Measurements from ENCODE around the gene METTL25.
"Not testable (repeated sequence)": the region's sequence is repeated elsewhere in the genome, so short reads cannot be mapped to it uniquely, and the experiment has no call there.

The METTL25 gene, protein sequence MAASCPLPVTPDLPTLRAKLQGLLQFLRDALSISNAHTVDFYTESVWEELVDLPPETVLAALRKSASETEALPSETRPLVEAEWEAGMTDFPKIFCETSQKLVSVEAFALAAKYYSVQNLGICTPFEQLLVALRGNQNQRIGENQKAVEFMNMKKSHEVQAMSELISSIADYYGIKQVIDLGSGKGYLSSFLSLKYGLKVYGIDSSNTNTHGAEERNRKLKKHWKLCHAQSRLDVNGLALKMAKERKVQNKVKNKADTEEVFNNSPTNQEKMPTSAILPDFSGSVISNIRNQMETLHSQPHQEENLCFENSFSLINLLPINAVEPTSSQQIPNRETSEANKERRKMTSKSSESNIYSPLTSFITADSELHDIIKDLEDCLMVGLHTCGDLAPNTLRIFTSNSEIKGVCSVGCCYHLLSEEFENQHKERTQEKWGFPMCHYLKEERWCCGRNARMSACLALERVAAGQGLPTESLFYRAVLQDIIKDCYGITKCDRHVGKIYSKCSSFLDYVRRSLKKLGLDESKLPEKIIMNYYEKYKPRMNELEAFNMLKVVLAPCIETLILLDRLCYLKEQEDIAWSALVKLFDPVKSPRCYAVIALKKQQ

DNA sequence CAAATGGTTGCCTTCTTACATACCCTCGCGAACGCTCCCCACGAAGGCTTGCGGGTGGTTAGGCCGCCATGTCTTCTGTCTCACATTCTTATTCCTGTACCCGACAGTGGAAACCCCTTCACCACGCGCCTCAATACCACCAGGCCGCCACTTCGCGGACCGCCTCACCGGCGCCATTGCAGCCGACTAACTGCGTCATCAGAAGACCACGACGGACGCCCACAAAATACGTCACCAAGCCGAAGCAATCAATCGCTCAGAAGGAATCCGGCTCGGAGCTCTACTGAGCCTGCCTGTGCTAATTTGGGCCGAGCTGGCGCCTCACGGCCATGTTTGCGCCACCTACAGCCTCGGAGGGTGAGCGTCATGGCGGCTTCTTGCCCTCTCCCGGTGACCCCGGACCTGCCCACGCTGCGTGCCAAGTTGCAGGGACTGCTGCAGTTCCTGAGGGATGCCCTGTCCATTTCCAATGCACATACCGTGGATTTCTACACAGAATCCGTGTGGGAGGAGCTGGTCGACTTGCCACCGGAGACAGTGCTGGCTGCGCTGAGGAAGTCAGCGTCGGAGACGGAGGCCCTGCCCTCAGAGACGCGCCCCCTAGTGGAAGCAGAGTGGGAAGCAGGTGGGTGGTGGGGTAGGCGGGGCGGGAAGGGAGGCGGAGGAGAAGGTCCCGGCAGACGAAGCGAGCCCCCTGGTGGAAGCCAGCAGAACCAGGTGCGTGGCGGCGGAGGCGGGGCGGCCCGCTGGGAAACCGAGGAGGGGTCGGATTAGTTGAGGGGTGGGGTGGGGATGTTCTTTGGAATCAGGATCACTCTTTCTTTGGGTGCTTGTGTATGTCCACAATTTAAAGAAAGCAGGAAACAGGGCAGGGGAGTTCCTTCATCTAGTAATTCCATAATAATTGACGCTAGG, at the start of gene METTL25, which contains the start of gene CCDC59:
METTL25 (plus strand) TSS at position 330 of the 915 bp plus-strand sequence; CDS start at position 367, 37 bp downstream.
CCDC59 (minus strand) TSS at position 188 of the 915 bp plus-strand sequence; CDS start at position 177, 11 bp downstream.
- DNase-seq, result peak; percentile 94 to 98

DNA sequence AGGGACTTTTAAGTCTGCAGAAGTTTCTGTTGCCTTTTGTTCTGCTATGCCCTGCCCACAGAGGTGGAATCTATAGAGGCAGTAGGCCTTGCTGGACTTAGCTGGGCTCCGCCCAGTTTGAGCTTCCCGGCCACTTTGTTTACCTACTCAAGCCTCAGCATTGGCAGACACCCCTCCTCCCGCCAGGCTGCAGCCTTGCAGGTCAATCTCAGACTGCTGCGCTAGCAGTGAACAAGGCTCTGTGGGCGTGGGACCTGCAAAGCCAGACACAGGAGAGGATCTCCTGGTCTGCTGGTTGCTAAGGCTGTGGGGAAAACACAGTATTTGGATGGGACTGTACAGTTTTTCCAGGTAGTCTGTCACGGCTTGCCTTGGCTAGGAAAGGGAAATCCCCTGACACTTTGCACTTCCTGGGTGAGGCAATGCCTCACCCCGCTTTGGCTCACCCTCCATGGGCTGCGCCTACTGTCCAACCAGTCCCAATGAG, 43.9 kb upstream of the METTL25 start:
- no peak for DNase-seq

DNA sequence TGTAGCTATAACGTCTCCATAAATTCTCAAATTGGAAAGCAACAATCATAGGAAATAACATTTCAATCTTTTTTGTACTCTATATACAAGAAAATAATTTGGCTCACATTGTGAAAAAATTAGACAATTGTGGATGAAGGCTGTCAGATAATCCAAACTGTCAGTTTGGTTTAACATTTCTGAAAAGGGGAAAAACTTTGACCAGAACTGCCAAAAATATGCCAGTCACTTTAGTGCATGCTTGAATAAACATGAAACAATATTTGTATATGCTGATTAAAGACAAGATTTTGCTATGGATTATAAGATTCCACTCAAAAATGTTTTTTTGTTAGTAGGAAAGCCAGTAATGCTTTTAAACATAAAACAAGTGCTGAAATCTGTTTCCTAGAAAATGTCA, 39.1 kb upstream of the METTL25 start:
- no peak for DNase-seq

DNA sequence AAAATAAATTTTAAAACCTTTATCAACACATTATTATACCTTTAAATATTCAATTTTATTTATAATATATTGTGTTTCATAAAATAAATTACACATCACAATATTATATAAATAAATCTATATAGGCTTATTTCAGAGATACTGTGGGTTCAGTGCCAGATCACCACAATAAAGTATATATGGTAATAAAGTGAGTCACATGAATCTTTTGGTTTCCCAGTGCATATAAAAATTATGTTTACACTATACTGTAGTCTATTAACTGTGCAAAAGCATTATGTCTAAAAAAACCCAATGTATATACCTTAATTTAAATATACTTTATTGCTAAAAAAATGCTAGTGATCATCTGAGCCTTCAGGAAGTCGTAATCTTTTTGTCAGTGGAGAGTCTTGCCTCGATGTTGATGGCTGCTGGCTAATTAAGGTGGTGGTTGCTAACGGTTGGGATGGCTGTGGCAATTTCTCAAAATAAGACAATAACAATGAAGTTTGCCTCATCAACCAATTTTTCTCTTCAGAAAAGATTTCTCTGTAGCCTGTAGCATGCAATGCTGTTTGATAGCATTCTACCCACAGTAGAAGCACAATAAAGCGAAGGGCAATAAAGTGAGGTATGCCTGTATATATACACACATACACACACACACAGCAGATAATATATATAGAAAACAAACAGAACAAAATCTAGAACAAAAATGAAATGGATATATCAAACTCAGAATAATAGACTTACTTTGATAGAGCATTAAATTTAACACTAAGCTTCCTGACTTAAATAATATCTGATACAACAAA, 32.6 kb upstream of the METTL25 start:
- no peak for DNase-seq

DNA sequence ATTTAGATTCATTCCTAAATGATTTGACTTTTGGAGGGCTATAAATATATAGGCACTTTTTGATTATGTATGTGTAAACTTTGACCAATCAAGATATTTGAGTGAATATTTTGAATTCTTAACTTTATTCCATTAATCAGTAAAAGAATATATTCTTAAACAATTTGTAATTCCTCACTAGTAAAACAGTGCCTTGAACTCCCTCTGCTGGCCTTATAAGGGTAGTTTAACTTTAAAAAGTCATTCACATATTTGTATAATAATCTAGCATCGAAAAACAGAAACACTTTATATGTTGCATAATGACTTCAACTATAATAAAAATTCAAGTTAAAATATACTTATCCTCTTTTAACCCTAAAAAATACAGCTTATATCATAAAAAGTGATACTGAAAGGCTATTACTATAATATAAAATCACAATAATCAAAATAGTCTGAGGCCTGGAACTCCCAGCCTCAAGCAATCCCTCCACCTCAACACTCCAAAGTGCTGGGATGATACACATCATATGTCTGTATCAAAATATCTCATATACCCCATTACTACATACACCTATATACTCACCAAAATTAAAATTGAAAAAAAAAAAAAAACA, 31.3 kb upstream of the METTL25 start:
- DNase-seq, result no peak

DNA sequence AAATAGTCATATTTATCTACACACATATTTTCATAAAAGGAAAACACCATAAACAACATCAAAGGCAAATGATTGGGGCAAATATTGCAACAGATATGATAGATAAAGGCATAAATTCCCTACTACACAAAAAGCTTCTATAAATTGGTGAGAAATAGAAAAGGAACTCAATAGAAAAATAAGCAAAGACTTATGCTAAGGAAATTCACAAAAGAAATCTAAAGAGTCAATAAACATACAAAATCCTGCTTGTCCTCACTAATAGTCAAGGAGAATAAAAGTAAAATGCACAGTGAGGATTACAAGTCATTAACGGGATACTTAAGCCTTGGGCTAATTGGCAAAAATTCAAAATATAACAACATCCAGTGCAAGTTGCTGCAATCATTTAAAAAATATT, 30.5 kb upstream of the METTL25 start:
- DNase-seq, result no peak

DNA sequence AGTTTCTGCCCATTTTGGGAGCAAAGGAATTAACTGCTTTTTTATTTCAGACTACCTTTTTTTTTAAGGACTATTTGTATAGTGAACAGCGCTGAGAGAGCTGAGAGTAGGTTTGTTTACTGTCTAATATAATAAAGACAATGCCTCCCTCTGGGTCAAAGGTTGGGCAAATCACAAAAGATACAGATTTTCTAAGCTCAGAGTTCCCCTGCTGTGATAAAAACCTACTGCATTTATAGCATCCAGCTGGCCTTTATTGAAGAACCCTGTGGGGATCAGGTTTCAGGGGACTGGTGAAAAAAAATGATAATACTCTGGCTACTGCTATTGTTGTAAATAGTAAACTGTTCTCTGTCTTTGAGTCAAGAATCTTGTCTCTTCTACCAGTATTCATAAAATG, 28.8 kb upstream of the METTL25 start:
- peak; percentile 38 to 65 for DNase-seq

DNA sequence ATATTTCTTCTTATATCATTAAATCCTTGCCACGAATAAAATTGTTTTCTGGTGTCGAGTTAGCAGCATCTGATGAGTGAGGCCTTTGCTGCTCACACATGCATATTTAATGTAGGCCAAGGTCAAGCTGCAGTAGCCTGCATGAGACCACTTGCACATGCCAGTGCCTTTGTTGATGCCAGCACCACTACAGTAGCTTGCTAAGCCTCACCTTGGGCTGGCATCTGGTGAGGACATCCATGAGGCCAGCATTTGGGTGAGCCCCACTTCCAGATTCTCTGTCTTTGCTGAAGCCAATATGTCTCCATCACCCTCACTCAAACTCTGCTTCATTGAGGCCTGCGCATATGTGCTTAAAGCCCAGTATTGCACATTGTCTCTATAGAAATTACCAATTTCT, 8.2 kb upstream of the METTL25 start:
- no peak for DNase-seq

DNA sequence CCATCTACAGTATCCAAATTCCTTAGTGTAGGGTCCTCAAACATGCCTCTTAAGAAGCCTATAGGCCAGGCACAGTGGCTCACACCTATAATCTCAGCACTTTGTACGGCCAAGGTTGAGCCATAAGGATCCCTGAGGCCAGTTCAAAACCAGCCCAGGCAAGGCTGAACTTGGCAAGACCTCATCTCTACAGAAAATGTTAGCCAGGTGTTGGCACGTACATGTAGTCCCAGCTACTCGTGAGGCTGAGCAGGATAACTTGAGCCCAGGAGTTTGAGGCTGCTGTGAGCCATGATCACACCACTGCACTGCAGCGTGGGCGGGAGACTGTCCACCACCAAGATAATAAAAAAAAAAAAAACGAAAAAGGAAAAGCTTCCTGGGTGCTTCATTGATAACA, 6.9 kb upstream of the METTL25 start:
- DNase-seq, result no peak

DNA sequence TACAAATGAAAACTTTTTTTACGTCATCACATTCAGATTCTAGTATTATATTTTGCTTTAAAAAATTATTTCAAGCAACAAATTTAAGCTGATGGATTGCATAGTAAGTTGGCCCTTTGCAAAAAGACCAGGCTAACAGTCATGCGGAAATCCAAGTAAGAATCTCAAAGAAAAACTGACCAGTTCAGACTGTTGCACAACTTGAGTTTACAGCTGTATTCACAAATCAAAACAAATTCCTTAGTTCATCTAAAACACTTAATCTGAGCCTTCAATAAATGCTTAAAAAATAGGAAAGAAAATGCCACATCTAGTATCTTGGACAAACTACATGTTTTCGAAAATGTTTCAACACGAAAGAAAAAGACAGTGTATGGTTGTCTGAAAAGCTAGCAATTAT, 989 bp upstream of the METTL25 start:
- DNase-seq, result no peak

DNA sequence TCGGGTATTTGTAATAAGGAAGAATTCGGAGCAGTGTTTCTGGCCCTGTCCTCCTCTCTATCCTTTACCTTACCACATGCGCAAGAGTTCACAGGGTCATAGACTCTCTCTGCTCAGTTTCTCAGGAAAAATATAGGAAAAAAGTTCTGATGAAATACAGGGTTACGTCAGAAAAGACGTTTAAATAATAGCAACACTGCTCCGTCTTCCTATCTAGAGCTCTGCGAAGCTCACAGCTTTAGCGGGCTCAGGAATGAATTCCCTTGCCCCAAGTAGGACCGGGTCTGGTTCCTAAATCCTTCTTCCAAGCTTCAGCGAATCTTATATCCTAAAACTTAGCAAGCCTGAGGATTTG, 507 bp upstream of the METTL25 start:
- DNase-seq, result no peak

DNA sequence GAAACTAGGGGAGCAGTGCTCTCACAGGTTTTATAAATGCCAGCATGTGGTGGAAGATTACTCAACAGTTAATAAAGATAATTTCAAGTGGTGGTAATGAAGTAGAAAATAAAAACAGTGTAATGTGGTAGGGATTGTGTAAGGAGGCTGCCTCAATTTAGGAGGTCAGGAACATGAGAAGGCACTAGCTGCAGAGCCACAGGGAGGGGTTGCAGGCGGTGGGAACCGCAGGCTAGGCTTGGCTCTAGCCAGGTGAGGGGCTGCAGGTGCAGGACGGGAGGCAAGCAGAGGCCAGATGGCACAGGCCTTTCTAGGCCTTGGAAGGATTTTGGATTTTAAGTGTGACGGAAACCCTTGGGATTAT, 768 bp downstream of the METTL25 start:
- peak in 1 of 2 experiments; percentile 60 for DNase-seq

DNA sequence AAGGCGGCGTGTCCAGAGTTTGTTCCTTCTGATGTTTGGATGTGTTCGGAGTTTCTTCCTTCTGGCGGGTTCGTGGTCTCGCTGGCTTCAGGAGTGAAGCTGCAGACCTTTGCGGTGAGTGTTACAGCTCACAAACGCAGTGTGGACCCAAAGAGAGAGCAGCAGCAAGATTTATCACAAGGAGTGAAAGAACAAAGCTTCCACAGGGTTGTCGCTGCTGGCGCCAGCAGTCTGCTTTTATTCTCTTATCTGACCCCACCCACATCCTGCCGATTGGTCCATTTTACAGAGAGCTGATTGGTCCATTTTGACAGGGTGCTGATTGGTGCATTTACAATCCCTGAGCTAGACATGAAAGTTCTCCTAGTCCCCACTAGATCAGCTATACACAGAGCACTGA, 2.5 kb downstream of the METTL25 start:
- DNase-seq, result not testable (repeated sequence)

DNA sequence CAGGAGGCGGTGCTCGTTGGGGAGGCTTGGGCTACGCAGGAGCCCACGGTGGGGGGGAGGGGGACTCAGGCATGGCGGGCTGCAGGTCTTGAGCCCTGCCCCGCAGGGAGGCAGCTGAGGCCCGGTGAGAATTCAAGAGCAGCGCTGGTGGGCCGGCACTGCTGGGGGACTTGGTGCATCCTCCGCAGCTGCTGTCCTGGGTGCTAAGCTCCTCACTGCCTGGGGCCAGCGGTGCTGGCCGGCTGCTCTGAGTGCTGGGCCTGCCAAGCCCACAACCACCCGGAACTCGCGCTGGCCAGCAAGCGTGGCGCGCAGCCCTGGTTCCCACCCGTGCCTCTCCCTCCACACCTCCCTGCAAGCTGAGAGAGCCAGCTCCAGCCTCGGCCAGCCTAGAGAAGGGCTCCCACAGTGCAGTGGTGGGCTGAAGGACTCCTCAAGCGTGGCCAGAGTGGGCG, 3.2 kb downstream of the METTL25 start:
- DNase-seq, result no peak

DNA sequence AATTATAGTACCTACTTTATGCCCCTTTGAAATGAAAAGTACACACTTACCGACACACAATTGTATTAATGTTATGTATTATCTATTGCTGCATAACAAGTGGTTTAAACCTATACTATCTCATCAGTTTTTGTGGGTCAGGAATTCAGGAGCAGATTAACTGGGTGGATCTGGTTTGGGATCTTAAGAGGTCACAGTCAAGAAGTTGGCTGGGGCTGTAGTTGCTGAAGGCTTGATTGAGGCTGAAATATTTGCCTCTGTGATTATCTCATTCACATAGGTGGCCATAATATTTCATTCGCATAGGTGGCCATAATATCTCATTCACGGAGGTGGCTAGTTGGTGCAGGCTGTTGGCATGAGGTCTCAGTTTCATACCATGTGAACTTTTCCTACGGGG, 5.7 kb downstream of the METTL25 start:
- DNase-seq, result no peak

DNA sequence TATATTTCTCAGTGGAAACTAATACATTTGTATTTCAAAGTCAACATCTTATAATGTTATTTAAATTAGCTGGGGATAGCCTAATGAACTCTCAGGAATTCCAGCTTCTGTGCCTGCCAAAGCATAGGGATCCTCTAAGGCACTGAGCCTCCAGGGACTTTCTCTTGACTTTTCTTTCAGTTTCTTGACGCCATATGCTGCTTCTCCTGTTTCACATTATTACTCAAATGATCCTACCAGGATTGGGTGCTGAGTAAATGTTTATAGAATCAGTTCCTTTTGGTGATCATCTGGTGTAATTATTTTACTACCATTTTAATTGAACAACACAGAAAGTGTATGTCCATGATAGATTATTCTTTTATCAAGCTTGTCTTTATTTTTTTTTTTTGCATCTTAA, 7.9 kb downstream of the METTL25 start:
- DNase-seq, result no peak

DNA sequence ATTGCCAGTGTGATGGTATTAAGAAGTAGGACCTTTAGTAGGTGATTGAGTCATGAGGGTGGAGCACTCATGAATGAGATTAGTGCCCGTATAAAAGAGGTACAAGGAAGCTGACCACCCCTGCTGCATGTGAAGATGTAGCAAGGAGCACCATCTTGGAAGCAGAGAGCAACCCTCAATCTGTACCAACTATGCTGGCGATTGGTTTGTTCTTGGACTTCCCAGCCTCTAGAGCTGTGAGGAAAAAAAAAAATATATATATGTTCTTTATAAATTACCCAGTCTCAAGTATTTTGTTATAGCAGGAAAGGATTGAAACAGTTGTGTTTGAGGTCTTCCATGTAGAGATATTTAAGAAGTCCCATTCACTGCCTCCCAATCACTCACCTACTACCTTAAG, 16.9 kb downstream of the METTL25 start:
- DNase-seq, result no peak

DNA sequence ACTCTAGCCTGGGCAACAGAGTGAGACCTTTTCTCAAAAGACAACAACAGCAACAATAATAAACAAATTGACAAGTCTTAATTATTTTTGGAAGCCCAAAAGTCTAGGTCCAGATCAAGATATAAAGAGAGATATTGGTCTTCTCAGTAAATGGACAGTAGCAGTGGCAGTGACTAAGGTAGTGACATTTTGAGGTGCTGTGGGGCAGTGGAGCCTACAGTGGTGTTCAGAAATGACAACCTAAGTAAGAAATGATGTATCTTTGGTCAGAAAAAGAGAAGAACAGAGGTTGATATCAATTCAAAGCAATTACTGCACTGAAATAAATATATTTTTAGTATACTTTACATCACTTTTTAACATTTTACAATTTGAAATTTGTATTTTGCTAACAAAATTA, 20.7 kb downstream of the METTL25 start:
- DNase-seq, result no peak

DNA sequence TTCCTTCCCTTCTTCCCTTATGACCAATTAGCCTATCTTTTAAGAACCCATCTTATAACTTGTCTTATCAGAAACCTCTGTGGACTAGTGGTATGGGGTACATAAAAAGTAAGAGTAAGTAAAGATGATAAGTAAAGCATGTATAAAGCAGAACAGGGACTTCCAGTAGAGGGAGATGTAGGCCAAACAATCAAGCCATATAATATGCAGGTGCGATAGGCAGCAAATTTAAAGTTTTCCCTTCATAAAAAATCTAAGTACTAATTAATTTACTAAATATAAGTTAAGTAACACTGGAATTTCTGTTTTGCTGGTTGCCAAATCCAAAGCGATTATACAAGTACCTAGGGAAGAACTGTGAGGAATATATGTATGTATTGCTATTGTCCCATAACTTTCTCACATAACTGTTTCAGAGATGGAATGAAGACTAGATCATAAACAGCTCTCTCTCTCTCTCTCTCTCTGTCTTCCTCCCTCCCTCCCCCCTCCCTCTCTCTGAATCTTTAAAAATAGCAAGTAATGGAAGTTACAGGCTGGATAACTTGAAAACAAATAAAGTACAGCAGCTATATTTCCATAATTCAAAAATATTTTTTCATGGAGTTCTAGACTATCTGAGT, 25.7 kb downstream of the METTL25 start:
- no peak for DNase-seq

DNA sequence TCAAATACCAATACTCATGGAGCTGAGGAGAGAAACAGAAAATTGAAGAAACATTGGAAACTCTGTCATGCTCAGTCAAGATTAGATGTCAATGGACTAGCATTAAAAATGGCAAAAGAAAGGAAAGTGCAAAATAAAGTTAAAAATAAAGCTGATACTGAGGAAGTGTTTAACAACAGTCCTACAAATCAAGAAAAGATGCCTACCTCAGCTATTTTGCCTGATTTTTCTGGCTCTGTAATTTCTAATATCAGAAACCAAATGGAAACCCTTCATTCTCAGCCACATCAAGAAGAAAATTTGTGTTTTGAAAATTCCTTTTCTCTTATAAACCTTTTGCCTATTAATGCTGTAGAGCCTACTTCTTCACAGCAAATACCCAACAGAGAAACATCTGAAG, 40.5 kb downstream of the METTL25 start:
- no peak for DNase-seq

DNA sequence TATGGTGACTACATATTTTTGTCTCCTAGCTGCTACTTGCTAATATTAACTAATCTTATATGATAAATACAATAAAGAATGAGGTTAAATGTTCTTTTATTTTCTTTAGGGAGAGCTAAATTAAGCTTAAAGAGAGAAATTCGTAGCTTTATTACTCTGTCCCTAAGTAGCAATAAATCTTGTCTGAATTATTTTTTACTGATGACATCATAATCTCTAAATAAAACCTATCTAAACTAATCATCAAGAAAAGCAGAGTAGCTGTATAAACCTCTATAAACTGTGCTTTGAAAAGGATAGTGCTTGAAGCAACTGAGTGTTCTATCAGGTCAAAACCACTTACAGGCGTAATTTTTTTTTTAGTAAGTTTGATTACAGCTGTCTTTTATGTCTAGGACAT, 42.5 kb downstream of the METTL25 start:
- no peak for DNase-seq

DNA sequence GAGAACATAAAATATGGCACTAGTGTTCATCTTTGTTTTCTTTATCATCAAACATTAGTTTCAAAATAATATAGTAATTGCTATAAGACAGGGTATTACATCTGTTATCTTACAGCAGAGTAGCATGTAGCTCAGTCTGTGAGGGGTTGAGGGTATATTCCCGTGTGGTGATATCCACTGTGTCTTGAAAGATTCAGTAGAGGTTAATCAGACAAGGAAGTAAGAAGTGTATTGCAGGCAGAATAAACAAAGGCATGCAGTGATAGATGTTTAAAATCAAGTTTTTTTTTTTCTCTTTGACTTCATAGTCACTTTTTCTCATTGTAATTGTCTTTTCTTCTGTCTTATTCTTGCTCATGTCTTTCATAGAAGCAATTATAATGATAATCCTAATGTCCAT, 48.3 kb downstream of the METTL25 start:
- DNase-seq, result no peak

Data from NCI-H187 (cell line).